Measurements from ENCODE around the gene COL13A1. TPM values are rescaled to one million over a fixed set of nuclear protein-coding genes. Genes with fewer than 3 reads are reported as not detected.

Gene COL13A1
- total RNA-seq, 4 donors from 2014 or later, result 0.17 to 0.49 (median 0.44) TPM; not detected in 1

GRCh38 chr10:69838418-69838817, 36.7 kb downstream of the COL13A1 start:
- no peak for TF ChIP-seq CTCF (IDR thresholded peaks at IDR 0.05; ENCODE audit: low read depth)

- no peak for TF ChIP-seq CTCF (IDR thresholded peaks at IDR 0.05; ENCODE audit: low read depth)
Measured at GRCh38 chr10:69838853-69839252, 37.1 kb downstream of the COL13A1 start.

- no peak for TF ChIP-seq CTCF (IDR thresholded peaks at IDR 0.05; ENCODE audit: low read depth)
Measured at GRCh38 chr10:69839696-69840345, 38.1 kb downstream of the COL13A1 start.

- TF ChIP-seq CTCF (IDR thresholded peaks at IDR 0.05; ENCODE audit: low read depth), result no peak
Measured at GRCh38 chr10:69840773-69841172, 39.1 kb downstream of the COL13A1 start.

GRCh38 chr10:69842020-69842419, 40.3 kb downstream of the COL13A1 start:
- TF ChIP-seq CTCF (IDR thresholded peaks at IDR 0.05; ENCODE audit: low read depth), result no peak

GRCh38 chr10:69842882-69843281, 41.2 kb downstream of the COL13A1 start:
- TF ChIP-seq CTCF (IDR thresholded peaks at IDR 0.05; ENCODE audit: low read depth), result no peak

GRCh38 chr10:69843923-69844322, 42.2 kb downstream of the COL13A1 start:
- no peak for TF ChIP-seq CTCF (IDR thresholded peaks at IDR 0.05; ENCODE audit: low read depth)

All from subcutaneous adipose tissue (tissue), 4 donors.